ENCODE measurements around the gene SLC16A10. TPM values are rescaled to one million over a fixed set of nuclear protein-coding genes. Genes with fewer than 3 reads are reported as not detected.
"Not testable (repeated sequence)": the region's sequence is repeated elsewhere in the genome, so short reads cannot be mapped to it uniquely, and the experiment has no call there.

The SLC16A10 gene
- total and polyA plus RNA-seq, 7 donors = under 0.01 to 1.2 (median 0.83) TPM

- H3K36me3 ChIP-seq = no peaks in the 10 kb centered on the region
- intact Hi-C loops (cut with DNase I) = no loop called here
- WGBS, 2 donors = 74 to 87% methylated on average over 3 of the region's 3 CpGs
Observed at GRCh38 chr6:111252726-111253125, 165.4 kb downstream of the SLC16A10 start.

GRCh38 chr6:111254004-111254778 lies 166.9 kb downstream of the SLC16A10 start:
- no peak overlapping the region for H3K4me3 ChIP-seq
- H3K27me3 ChIP-seq = peaks cover 0 to 7% (median 0%) of the 10 kb centered on the region in 3 donors
- DNase-seq = no peak
- H3K36me3 ChIP-seq = no peaks in the 10 kb centered on the region
- H3K27ac ChIP-seq = no peak overlapping the region
- no peaks in the 10 kb centered on the region for H3K9me3 ChIP-seq
- WGBS, 2 donors = 83 to 87% methylated on average over 9 of the region's 9 CpGs
- intact Hi-C loops (cut with DNase I) = no loop called here
- H3K4me1 ChIP-seq = peaks cover 0 to 5% (median 0%) of the 10 kb centered on the region in 4 donors
- TF ChIP-seq POLR2A (IDR thresholded peaks at IDR 0.05) = no peak
- no peak for TF ChIP-seq EP300 (IDR thresholded peaks at IDR 0.05)
- no peak for TF ChIP-seq POLR2AphosphoS5 (IDR thresholded peaks at IDR 0.05)
- TF ChIP-seq CTCF (IDR thresholded peaks at IDR 0.05) = no peak

More at GRCh38 chr6:111252726-111253125, 165.4 kb downstream of the SLC16A10 start:
- Histone ChIP-seq H3K9me3 (no peaks in the 10 kb centered on the region), H3K27me3 (peaks cover 0 to 7% (median 0%) of the 10 kb centered on the region in 3 donors), H3K27ac (no peak overlapping the region), H3K4me3 (no peak overlapping the region), H3K4me1 (no peaks in the 10 kb centered on the region)
- TF ChIP-seq EP300 (IDR thresholded peaks at IDR 0.05) (no peak), POLR2AphosphoS5 (IDR thresholded peaks at IDR 0.05) (no peak), CTCF (IDR thresholded peaks at IDR 0.05) (no peak), POLR2A (IDR thresholded peaks at IDR 0.05) (no peak)
- DNase-seq = no peak

- intact Hi-C loops (cut with DNase I) = loop anchor here (5.0 kb wide), 3 partner anchors 348 to 743 kb away; no protein-coding TSS in a partner anchor
- no peak for DNase-seq
- Histone ChIP-seq H3K9me3 (no peaks in the 10 kb centered on the region), H3K27me3 (peaks cover 0 to 7% (median 0%) of the 10 kb centered on the region in 3 donors), H3K4me3 (no peak overlapping the region), H3K36me3 (no peaks in the 10 kb centered on the region), H3K27ac (no peak overlapping the region), H3K4me1 (peaks cover 0 to 9% (median 3%) of the 10 kb centered on the region in 4 donors)
- 92 to 94% methylated on average over 6 of the region's 6 CpGs for WGBS, 2 donors
- no peak for TF ChIP-seq EP300 (IDR thresholded peaks at IDR 0.05)
- TF ChIP-seq POLR2A (IDR thresholded peaks at IDR 0.05) = no peak
Observed at GRCh38 chr6:111254779-111255166, 167.5 kb downstream of the SLC16A10 start.

- peaks cover 0 to 19% (median 14%) of the 10 kb centered on the region in 4 donors for H3K4me1 ChIP-seq
- not testable (repeated sequence) for H3K9me3 ChIP-seq, H3K36me3 ChIP-seq, H3K4me3 ChIP-seq, H3K27ac ChIP-seq, DNase-seq, H3K27me3 ChIP-seq
- WGBS, 2 donors = 4 to 38% methylated on average over 1 to 2 of the region's 2 CpGs
- intact Hi-C loops (cut with DNase I) = loop anchor here (5.0 kb wide), 3 partner anchors 346 to 741 kb away; no protein-coding TSS in a partner anchor
Observed at GRCh38 chr6:111255838-111256237, 168.5 kb downstream of the SLC16A10 start.

DNA sequence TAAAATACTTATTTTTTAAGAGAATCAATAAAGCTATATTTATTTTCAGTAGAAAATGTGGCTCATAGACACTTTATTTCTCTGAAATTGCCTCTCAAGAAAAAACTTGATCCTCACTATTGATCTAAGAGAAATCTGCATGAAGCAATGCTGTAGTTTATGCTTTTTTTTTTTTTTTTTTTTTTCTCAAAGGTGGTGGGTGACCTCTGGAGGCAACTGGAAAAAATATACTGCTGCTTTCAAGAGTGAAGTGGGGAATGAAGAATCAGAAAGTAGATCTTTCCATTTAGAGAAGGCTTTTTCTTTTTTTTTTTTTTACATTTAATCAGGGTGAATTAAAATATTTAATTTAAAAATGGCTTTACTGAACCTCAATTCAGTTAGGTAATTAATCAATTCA lies 169.3 kb downstream of the SLC16A10 start:
- Histone ChIP-seq H3K4me3 (no peak overlapping the region), H3K4me1 (peaks cover 0 to 27% (median 17%) of the 10 kb centered on the region in 4 donors), H3K36me3 (no peaks in the 10 kb centered on the region), H3K27ac (no peak overlapping the region), H3K9me3 (no peaks in the 10 kb centered on the region), H3K27me3 (peaks cover 0 to 7% (median 0%) of the 10 kb centered on the region in 3 donors)
- TF ChIP-seq EP300 (IDR thresholded peaks at IDR 0.05) (no peak), POLR2AphosphoS5 (IDR thresholded peaks at IDR 0.05) (no peak), POLR2A (IDR thresholded peaks at IDR 0.05) (no peak), CTCF (IDR thresholded peaks at IDR 0.05) (no peak)
- no peak for DNase-seq
- intact Hi-C loops (cut with DNase I) = loop anchor here (5.0 kb wide), 3 partner anchors 346 to 741 kb away; no protein-coding TSS in a partner anchor

Data from sigmoid colon (tissue), 7 donors.